AG10803 (cell line): ENCODE measurements around the gene LYPLAL1.

Experiments
- DNase-seq: peaks from one replicate; pipeline ENCODE4 v3.0.0; 2010; ENCODE audit warnings: low read depth
- H3K4me3 ChIP-seq: 2 replicates; pipeline ENCODE4 v1.5.1; 2011; ENCODE audit warnings: mild to moderate bottlenecking, low read length, control low read depth
- TF ChIP-seq, protein P1 (sequence below): conservative IDR thresholded peaks from 2 replicates; pipeline ENCODE4 v1.5.1; 2011; ENCODE audit warnings: mild to moderate bottlenecking, low read length, control low read depth, inconsistent platforms

LYPLAL1 gene

DNA sequence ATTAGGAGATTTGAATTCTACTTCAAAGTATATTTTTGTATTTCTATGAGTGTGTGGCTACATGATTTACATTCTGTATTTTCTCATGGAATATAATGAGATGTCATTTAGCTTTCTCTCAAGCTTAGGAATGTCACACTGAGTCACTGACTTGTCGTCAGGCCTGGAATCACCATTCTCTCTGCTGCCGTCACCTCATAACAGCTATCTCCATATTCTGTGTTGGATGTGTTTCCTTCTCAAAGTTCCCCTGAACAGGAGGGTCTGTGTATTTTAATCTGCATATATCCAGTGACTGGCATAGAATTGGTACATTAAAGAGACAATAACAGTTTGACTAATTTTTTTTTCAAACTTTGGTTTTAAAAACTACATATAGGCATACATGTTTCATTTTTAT lies 35.9 kb downstream of the LYPLAL1 start:
- TF ChIP-seq, protein P1, sequence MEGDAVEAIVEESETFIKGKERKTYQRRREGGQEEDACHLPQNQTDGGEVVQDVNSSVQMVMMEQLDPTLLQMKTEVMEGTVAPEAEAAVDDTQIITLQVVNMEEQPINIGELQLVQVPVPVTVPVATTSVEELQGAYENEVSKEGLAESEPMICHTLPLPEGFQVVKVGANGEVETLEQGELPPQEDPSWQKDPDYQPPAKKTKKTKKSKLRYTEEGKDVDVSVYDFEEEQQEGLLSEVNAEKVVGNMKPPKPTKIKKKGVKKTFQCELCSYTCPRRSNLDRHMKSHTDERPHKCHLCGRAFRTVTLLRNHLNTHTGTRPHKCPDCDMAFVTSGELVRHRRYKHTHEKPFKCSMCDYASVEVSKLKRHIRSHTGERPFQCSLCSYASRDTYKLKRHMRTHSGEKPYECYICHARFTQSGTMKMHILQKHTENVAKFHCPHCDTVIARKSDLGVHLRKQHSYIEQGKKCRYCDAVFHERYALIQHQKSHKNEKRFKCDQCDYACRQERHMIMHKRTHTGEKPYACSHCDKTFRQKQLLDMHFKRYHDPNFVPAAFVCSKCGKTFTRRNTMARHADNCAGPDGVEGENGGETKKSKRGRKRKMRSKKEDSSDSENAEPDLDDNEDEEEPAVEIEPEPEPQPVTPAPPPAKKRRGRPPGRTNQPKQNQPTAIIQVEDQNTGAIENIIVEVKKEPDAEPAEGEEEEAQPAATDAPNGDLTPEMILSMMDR, result no peak
- no peak for DNase-seq
- H3K4me3 ChIP-seq, result no peak overlapping the region

DNA sequence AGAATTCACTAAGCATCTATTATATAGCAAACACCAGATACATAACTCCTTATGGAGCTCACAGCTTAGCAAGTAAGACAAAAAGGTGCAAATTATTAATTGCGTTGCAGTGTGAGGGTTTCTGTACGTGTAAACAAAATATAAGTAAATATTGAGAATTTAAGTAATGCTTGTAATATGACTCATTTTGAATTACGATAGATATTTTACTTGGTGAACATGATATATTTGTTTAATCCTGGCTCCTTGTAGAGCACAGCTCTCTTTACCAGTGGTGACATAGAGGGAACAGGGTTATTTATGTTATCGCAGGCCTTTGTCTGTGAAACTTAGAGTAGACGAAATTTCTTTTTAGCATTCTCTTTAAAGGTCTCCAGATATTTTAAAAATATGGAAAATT lies 36.4 kb downstream of the LYPLAL1 start:
- no peak overlapping the region for H3K4me3 ChIP-seq
- DNase-seq, result no peak
- TF ChIP-seq, protein P1, result no peak

DNA sequence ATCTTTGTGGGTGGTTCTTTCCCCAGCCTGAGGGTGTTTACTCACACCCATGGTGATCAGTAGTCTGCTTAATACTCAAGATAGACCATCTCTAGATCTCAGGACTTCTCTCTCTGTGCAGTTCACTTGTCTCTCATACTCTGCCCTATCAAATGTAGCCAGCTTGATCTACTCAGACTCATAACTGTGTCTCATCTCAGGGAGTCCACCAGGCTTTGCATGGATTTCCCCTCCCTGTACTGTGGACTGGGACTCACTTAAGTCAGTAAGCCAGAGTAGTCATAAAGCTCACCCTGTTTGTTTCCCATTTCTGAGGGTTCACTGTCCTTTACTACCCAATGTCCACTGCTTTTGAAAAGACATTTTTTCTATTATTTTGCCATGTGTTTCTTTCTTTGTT lies 41.8 kb downstream of the LYPLAL1 start:
- TF ChIP-seq, protein P1, result no peak
- no peak overlapping the region for H3K4me3 ChIP-seq
- no peak for DNase-seq

DNA sequence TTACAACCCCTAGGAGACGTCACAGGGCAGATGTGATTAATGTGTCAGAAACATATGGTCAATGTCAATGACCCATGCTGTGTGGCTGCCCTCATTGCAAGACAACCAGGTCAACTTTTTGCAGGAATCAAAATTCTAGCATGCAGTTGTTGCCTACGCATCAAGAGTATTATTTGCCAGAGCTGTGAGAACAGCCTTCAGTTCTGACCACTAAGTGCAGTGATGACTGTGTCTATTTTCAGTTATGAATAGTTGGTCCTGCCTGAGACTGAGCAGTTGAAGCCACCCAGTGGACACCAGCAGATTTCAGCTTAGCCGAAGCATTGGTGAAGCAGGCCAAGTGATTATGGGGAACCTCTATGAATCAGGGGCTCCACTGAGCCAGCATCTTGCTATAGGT lies 47.3 kb downstream of the LYPLAL1 start:
- DNase-seq, result no peak
- H3K4me3 ChIP-seq, result no peak overlapping the region
- TF ChIP-seq, protein P1, result no peak

DNA sequence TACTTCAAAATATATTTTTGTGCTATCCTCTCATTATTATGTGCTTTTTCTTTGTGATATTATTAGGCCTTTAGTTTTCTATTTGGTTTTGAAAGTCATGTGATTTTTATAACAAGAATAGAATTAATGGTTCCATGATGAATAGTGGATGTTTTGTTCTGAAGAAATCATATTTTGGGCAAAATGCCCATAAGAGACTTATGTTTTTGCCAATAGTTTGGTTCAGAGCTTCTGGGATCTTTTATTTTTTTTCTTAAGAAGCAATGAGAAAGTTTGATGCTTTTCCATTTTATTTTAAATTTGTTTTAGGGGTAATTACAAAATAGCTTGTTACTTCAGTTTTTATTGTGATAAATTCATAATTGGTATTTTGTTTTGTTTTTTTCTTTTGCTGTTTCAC lies 49.8 kb downstream of the LYPLAL1 start:
- H3K4me3 ChIP-seq, result no peak overlapping the region
- TF ChIP-seq, protein P1, result no peak
- no peak for DNase-seq

DNA sequence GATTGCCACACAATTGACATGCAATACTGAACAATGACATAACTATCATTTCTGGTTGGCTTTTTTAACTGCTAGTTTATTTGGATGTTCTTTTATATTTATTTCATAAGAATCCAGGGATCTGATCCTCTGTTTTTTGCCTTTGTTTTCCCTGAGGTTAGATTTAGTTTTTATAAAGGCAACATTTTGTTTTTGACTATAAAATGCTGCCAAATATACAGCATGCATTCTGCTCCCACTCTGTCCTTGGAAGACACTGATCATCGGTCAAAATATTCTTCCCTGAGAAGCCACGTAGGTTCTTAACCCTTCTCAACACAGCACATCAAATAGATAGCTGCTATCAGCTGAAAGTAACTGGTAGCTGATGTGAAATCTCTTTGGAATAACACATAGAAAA lies 52.5 kb downstream of the LYPLAL1 start:
- TF ChIP-seq, protein P1, result no peak
- no peak for DNase-seq
- no peak overlapping the region for H3K4me3 ChIP-seq

DNA sequence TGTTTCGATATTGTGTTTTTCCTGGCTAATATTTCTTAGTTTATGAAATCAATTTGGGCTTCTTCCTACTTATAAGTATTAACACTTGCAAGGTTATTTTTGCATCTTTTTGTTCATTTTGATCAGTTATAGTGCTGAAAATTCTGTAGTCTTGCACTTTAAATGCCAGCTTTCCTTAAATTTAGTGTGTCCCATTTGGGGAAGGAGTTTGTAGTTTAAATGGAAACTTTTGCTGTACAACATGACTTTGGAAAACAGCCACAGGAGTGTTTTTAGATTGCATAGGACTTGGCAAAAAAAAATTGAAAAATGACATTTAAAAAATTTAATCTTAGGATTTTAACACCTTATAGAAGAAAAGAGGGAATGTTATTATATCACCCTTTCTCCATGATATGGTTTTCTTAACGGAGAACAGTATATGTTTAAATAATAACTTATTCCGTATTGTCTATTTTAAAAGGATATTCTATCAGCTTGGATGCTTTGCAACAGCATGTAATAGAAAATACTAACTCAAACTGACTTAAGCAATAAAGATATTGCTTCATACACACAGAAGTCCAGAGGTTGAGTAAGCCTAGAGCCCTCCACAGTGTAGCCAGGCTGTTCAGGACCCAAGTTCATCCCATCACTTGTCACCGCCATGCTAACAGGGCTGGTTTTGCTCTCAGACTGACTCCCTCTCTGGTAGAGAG lies 53.8 kb downstream of the LYPLAL1 start:
- DNase-seq, result peak; percentile 6
- no peak overlapping the region for H3K4me3 ChIP-seq
- TF ChIP-seq, protein P1, result no peak
